D721Med (cell line): Measurements from ENCODE around the gene S100A13.

Source experiments
- DNase-seq: peaks from one replicate; pipeline ENCODE4 v3.0.0; 2011; ENCODE audit warnings: low spot score; ENCODE audit not compliant: insufficient read length
- FAIRE-seq: peaks from 2 replicates; lab custom pipeline; 2011; peaks lifted over from hg19 to GRCh38; lab: Jason Lieb, UNC
- TF ChIP-seq, protein P1 (sequence below): IDR thresholded peaks from 2 replicates; pipeline ENCODE4 v1.5.1; 2012; ENCODE audit warnings: mild to moderate bottlenecking, control low read depth; ENCODE audit not compliant: insufficient read depth; ENCODE audit errors: missing control alignments

S100A13 gene

GRCh38 chr1:153614906-153615305 is 12.4 kb downstream of the S100A13 start:
- no peak for DNase-seq

GRCh38 chr1:153614189-153614900 is 13.0 kb downstream of the S100A13 start:
- FAIRE-seq = no peak
- no peak for DNase-seq
- TF ChIP-seq, protein P1, sequence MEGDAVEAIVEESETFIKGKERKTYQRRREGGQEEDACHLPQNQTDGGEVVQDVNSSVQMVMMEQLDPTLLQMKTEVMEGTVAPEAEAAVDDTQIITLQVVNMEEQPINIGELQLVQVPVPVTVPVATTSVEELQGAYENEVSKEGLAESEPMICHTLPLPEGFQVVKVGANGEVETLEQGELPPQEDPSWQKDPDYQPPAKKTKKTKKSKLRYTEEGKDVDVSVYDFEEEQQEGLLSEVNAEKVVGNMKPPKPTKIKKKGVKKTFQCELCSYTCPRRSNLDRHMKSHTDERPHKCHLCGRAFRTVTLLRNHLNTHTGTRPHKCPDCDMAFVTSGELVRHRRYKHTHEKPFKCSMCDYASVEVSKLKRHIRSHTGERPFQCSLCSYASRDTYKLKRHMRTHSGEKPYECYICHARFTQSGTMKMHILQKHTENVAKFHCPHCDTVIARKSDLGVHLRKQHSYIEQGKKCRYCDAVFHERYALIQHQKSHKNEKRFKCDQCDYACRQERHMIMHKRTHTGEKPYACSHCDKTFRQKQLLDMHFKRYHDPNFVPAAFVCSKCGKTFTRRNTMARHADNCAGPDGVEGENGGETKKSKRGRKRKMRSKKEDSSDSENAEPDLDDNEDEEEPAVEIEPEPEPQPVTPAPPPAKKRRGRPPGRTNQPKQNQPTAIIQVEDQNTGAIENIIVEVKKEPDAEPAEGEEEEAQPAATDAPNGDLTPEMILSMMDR = no peak

More at GRCh38 chr1:153614906-153615305, 12.4 kb downstream of the S100A13 start:
- TF ChIP-seq, protein P1 = no peak
- no peak for FAIRE-seq

- DNase-seq = no peak
- no peak for FAIRE-seq
- TF ChIP-seq, protein P1 = no peak
Measured at GRCh38 chr1:153613406-153613805, 13.9 kb downstream of the S100A13 start.

- DNase-seq = no peak
- TF ChIP-seq, protein P1 = no peak
- no peak for FAIRE-seq
Measured at GRCh38 chr1:153612755-153613331, 14.5 kb downstream of the S100A13 start, which contains the start of gene S100A16. S100A16 (minus strand) TSS chr1:153613137; CDS start chr1:153608151, 4,986 bp downstream.

DNA sequence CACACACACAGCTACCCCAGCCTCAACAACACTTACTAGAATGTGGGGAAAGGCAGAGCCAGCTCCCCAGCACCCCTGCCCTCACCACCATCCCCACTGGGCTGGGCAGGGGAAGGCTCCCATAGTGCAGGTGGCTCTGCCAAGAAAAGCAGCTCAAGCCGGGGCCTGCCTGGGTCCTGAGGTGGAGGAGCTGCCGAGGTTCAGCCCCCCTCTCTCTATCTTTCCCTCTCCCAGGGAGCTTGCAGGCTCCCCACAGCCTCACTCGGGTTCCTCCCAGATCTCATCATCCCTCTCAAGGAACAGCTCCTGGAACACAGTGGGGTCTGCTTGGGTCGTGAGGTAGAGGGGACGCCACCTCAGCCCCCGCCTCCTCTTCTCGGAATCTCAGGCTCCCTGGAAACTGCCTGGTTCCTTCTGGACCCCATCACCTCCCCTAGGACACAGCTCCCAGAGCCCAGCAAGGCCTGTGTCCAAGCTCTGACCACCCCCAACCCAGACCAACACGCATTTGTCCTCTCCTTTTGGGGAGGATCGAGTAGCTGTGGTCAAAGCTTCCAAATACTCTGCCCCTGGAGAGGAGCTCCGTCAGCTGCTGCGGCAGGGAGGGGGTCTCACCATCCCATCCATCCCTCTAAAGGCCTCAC is 15.1 kb downstream of the S100A13 start:
- TF ChIP-seq, protein P1 = no peak
- DNase-seq (no peak), FAIRE-seq (no peak)

DNA sequence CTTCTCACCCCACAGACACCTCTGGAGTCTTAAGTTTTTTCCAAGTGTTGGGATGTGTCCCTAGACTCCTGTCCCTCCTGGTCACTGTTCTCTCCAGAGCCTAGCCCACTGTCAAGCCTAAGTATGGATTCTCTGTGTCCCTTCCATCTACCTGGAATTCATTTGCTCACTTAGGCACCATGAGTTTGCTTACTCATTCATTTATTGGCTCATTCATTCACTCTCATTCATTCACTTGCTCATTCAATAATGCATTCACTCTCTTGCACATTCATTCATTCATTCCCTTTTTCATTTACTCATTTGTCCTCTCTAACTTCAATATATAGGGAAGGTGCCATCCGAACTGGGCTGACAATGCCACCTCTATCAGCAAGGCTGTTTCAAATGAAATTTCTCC is 15.9 kb downstream of the S100A13 start:
- DNase-seq (no peak), FAIRE-seq (no peak)
- TF ChIP-seq, protein P1 = no peak
